H9 (cell line): ENCODE measurements around the gene AMDHD1. TPM values are rescaled to one million over a fixed set of nuclear protein-coding genes. Genes with fewer than 3 reads are reported as not detected.

ENCODE experiments used
- DNase-seq: peaks from one replicate; pipeline ENCODE4 v3.0.0-alpha.2; 2017
- H2AFZ ChIP-seq: one replicate; pipeline ENCODE4 v1.6.1; 2013; ENCODE audit warnings: mild to moderate bottlenecking, low read length, control low read depth, moderate library complexity
- H2AK5ac ChIP-seq: 2 replicates; pipeline ENCODE4 v1.6.1; 2013; ENCODE audit warnings: low read length, control low read depth, mixed read lengths; ENCODE audit not compliant: insufficient read length
- H2BK120ac ChIP-seq: one replicate; pipeline ENCODE4 v1.6.1; 2013; ENCODE audit warnings: low read depth, mild to moderate bottlenecking, low read length, control low read depth, inconsistent platforms; ENCODE audit not compliant: poor library complexity, severe bottlenecking
- H2BK12ac ChIP-seq: 2 replicates; pipeline ENCODE4 v1.6.1; 2013; ENCODE audit warnings: low read length, control low read depth, mixed read lengths, low read depth; ENCODE audit not compliant: insufficient read length
- H2BK15ac ChIP-seq: 2 replicates; pipeline ENCODE4 v1.6.1; 2013; ENCODE audit warnings: low read depth, low read length, control low read depth
- H2BK20ac ChIP-seq: one replicate; pipeline ENCODE4 v1.6.1; 2013; ENCODE audit warnings: low read depth, mild to moderate bottlenecking, low read length, control low read depth, inconsistent platforms; ENCODE audit not compliant: poor library complexity, severe bottlenecking
- H2BK5ac ChIP-seq: 2 replicates; pipeline ENCODE4 v1.6.1; 2013; ENCODE audit warnings: low read length, control low read depth, mixed read lengths; ENCODE audit not compliant: insufficient read length
- H3K14ac ChIP-seq: 2 replicates; pipeline ENCODE4 v1.6.1; 2013; ENCODE audit warnings: low read length, control low read depth; ENCODE audit not compliant: insufficient read depth
- H3K18ac ChIP-seq: 2 replicates; pipeline ENCODE4 v1.6.1; 2013; ENCODE audit warnings: low read depth, mild to moderate bottlenecking, mixed read lengths, low read length, control low read depth; ENCODE audit not compliant: insufficient read length
- H3K23ac ChIP-seq: 2 replicates; pipeline ENCODE4 v1.6.1; 2013; ENCODE audit warnings: low read length, control low read depth, mixed read lengths, low read depth; ENCODE audit not compliant: insufficient read length
- H3K23me2 ChIP-seq: 2 replicates; pipeline ENCODE4 v1.6.1; 2013; ENCODE audit warnings: low read depth, mild to moderate bottlenecking, mixed read lengths, low read length, control low read depth; ENCODE audit not compliant: insufficient read length, poor library complexity, severe bottlenecking
- H3K27ac ChIP-seq: 2 replicates; pipeline ENCODE4 v1.5.1; 2013; ENCODE audit warnings: low read length, control low read depth, mixed read lengths, low read depth; ENCODE audit not compliant: insufficient read length
- H3K27me3 ChIP-seq: 2 replicates; pipeline ENCODE4 v1.6.1; 2013; ENCODE audit warnings: low read length, control low read depth, inconsistent platforms; ENCODE audit not compliant: insufficient read depth
- H3K4ac ChIP-seq: 2 replicates; pipeline ENCODE4 v1.6.1; 2013; ENCODE audit warnings: low read depth, mild to moderate bottlenecking, control low read depth, inconsistent platforms, low read length, moderate library complexity
- H3K4me1 ChIP-seq: 2 replicates; pipeline ENCODE4 v1.6.1; 2013; ENCODE audit warnings: low read length, control low read depth, inconsistent platforms; ENCODE audit not compliant: insufficient read depth
- H3K4me2 ChIP-seq: 2 replicates; pipeline ENCODE4 v1.6.1; 2013; ENCODE audit warnings: low read length, control low read depth, mixed read lengths; ENCODE audit not compliant: insufficient read length, insufficient read depth
- H3K56ac ChIP-seq: 2 replicates; pipeline ENCODE4 v1.6.1; 2013; ENCODE audit warnings: low read depth, mild to moderate bottlenecking, mixed read lengths, low read length, control low read depth; ENCODE audit not compliant: insufficient read length
- H3K79me1 ChIP-seq: 2 replicates; pipeline ENCODE4 v1.6.1; 2013; ENCODE audit warnings: low read depth, mild to moderate bottlenecking, moderate library complexity, low read length, control low read depth, inconsistent platforms; ENCODE audit not compliant: insufficient read depth, poor library complexity, severe bottlenecking
- H3K79me2 ChIP-seq: 2 replicates; pipeline ENCODE4 v1.6.1; 2013; ENCODE audit warnings: low read length, control low read depth, inconsistent platforms; ENCODE audit not compliant: insufficient read depth
- H3K9ac ChIP-seq: 2 replicates; pipeline ENCODE4 v1.6.1; 2013; ENCODE audit warnings: low read length, control low read depth, mixed read lengths; ENCODE audit not compliant: insufficient read length; ENCODE audit errors: extremely low read depth
- H3K9me3 ChIP-seq: one replicate; pipeline ENCODE4 v1.6.1; 2013; ENCODE audit warnings: low read depth, low read length, inconsistent platforms; ENCODE audit not compliant: control insufficient read depth
- H3T11ph ChIP-seq: one replicate; pipeline ENCODE4 v1.6.1; 2013; ENCODE audit warnings: mild to moderate bottlenecking, low read length, control low read depth, inconsistent platforms
- H4K20me1 ChIP-seq: one replicate; pipeline ENCODE4 v1.6.1; 2013; ENCODE audit not compliant: control insufficient read depth, insufficient read length, insufficient read depth
- H4K5ac ChIP-seq: 2 replicates; pipeline ENCODE4 v1.6.1; 2013; ENCODE audit warnings: low read depth, mild to moderate bottlenecking, mixed read lengths, low read length, control low read depth; ENCODE audit not compliant: insufficient read length
- H4K8ac ChIP-seq: replicated peaks from 2 replicates; pipeline ENCODE4 v1.6.1; 2013; ENCODE audit warnings: low read length, control low read depth, mixed read lengths, low read depth; ENCODE audit not compliant: insufficient read length
- H4K91ac ChIP-seq: 2 replicates; pipeline ENCODE4 v1.6.1; 2013; ENCODE audit warnings: low read depth, mild to moderate bottlenecking, moderate library complexity, mixed read lengths, low read length, control low read depth; ENCODE audit not compliant: insufficient read length
- H3K27ac Mint-ChIP-seq, 3 experiments: 2 replicates in 2 of 3; 3 replicates in 1 of 3; pipeline ENCODE4 v1.8.0; 2020 to 2021; ENCODE audit warnings: mixed read lengths in 3 of 3, mild to moderate bottlenecking in 1 of 3, moderate library complexity in 1 of 3
- H3K27me3 Mint-ChIP-seq: 2 replicates; pipeline ENCODE4 v1.8.0; 2021; ENCODE audit warnings: low read depth, mild to moderate bottlenecking, moderate library complexity, mixed read lengths
- H3K36me3 Mint-ChIP-seq, 3 experiments: 2 replicates in 2 of 3; 3 replicates in 1 of 3; pipeline ENCODE4 v1.8.0; 2020 to 2021; ENCODE audit warnings: low read depth in 3 of 3, mixed read lengths in 3 of 3; ENCODE audit not compliant: insufficient read depth in 1 of 3
- H3K4me1 Mint-ChIP-seq, 2 experiments: 2 replicates each; pipeline ENCODE4 v1.8.0; 2020; ENCODE audit warnings: mixed read lengths in 2 of 2
- H3K4me3 Mint-ChIP-seq, 2 experiments: 2 replicates in 1 of 2; 3 replicates in 1 of 2; pipeline ENCODE4 v1.8.0; 2020 to 2021; ENCODE audit warnings: mild to moderate bottlenecking in 2 of 2, mixed read lengths in 2 of 2, moderate library complexity in 1 of 2
- H3K9me3 Mint-ChIP-seq, 2 experiments: 2 replicates in 1 of 2; 3 replicates in 1 of 2; pipeline ENCODE4 v1.8.0; 2020; ENCODE audit warnings: mild to moderate bottlenecking in 2 of 2, mixed read lengths in 2 of 2, moderate library complexity in 1 of 2
- WGBS: extraction: QIAGEN DNeasy Blood & Tissue Kit; methylation state at CpG from one replicate; pipeline ENCODE4 v1.1.7; 2013; ENCODE audit warnings: missing lambda C conversion rate, low lambda C conversion rate, mixed read lengths; ENCODE audit not compliant: insufficient read length; ENCODE audit errors: extremely low coverage; 5-methylcytosine and 5-hydroxymethylcytosine counted together
- total RNA-seq: library from RNA; stranded (reverse); gene quantifications from 2 replicates; pipeline ENCODE4 v1.2.1, GENCODE V29; 2021
- TF ChIP-seq, protein P1 (sequence below): fragments of 200-600 bp; sonication (generic); conservative IDR thresholded peaks from 3 replicates; pipeline ENCODE4 v1.8.0; 2021; ENCODE audit warnings: antibody characterized with exemption, mild to moderate bottlenecking

Gene AMDHD1
- total RNA-seq, 1 experiment from 2014 or later, result 0.42 TPM

DNA sequence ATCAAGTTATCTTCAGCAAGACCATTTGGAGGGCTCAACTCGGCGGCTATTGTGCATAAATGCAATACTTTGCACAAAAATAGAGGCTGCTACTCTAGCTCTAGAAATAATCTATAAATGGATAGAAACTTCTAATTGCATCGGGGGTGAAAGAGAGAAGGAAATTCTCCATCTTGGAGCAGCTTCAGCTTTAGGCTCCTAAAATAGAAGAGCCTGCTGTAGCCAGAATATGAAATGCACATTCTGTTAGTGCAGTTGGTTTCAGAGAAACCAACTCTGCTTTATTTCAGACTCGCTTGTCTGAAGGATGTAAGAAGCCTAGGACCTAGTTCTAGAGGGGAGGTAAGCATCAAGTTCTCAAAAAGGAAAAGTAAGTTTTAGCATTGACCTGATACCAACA, 46.3 kb upstream of the AMDHD1 start:
- no CpG with 5 or more reads among the region's 4 CpGs for WGBS
- no peak overlapping the region for H2BK120ac ChIP-seq
- H3K36me3 Mint-ChIP-seq, result peaks cover 0 to 2% (median 0%) of the 10 kb centered on the region in 3 experiments; a peak in 1 of 7 replicates
- no peak overlapping the region for H3K56ac ChIP-seq
- H2AK5ac ChIP-seq, result no peak overlapping the region
- no peak overlapping the region for H3K14ac ChIP-seq
- H2AFZ ChIP-seq, result no peak overlapping the region
- no peaks in the 10 kb centered on the region for H3K27me3 ChIP-seq
- H3T11ph ChIP-seq, result no peak overlapping the region
- no peak overlapping the region for H3K9ac ChIP-seq
- no peak overlapping the region for H3K4me2 ChIP-seq
- no peak overlapping the region for H2BK20ac ChIP-seq
- H3K18ac ChIP-seq, result no peak overlapping the region
- DNase-seq, result no peak
- no peak overlapping the region for H3K23ac ChIP-seq
- H3K79me2 ChIP-seq, result no peaks in the 10 kb centered on the region
- no peaks in the 10 kb centered on the region for H3K27me3 Mint-ChIP-seq
- TF ChIP-seq, protein P1, sequence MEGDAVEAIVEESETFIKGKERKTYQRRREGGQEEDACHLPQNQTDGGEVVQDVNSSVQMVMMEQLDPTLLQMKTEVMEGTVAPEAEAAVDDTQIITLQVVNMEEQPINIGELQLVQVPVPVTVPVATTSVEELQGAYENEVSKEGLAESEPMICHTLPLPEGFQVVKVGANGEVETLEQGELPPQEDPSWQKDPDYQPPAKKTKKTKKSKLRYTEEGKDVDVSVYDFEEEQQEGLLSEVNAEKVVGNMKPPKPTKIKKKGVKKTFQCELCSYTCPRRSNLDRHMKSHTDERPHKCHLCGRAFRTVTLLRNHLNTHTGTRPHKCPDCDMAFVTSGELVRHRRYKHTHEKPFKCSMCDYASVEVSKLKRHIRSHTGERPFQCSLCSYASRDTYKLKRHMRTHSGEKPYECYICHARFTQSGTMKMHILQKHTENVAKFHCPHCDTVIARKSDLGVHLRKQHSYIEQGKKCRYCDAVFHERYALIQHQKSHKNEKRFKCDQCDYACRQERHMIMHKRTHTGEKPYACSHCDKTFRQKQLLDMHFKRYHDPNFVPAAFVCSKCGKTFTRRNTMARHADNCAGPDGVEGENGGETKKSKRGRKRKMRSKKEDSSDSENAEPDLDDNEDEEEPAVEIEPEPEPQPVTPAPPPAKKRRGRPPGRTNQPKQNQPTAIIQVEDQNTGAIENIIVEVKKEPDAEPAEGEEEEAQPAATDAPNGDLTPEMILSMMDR, result no peak
- no peaks in the 10 kb centered on the region for H4K20me1 ChIP-seq
- no peak overlapping the region for H2BK12ac ChIP-seq
- H3K4me3 Mint-ChIP-seq, result no peak overlapping the region
- no peak overlapping the region for H2BK15ac ChIP-seq
- no peaks in the 10 kb centered on the region for H3K4me1 ChIP-seq
- no peaks in the 10 kb centered on the region for H3K9me3 ChIP-seq
- no peak overlapping the region for H3K27ac ChIP-seq
- H3K23me2 ChIP-seq, result no peaks in the 10 kb centered on the region
- H3K9me3 Mint-ChIP-seq, result peaks cover 0 to 2% of the 10 kb centered on the region in 2 experiments; a peak in 2 of 5 replicates
- no peak overlapping the region for H4K5ac ChIP-seq
- no peaks in the 10 kb centered on the region for H3K79me1 ChIP-seq
- no peak overlapping the region for H4K8ac ChIP-seq
- H3K4ac ChIP-seq, result no peak overlapping the region
- H2BK5ac ChIP-seq, result no peak overlapping the region
- H3K4me1 Mint-ChIP-seq, result no peaks in the 10 kb centered on the region
- no peak overlapping the region for H3K27ac Mint-ChIP-seq
- no peak overlapping the region for H4K91ac ChIP-seq
